ENCODE measurements around the gene FAM171A2.

- TF ChIP-seq, protein P1, sequence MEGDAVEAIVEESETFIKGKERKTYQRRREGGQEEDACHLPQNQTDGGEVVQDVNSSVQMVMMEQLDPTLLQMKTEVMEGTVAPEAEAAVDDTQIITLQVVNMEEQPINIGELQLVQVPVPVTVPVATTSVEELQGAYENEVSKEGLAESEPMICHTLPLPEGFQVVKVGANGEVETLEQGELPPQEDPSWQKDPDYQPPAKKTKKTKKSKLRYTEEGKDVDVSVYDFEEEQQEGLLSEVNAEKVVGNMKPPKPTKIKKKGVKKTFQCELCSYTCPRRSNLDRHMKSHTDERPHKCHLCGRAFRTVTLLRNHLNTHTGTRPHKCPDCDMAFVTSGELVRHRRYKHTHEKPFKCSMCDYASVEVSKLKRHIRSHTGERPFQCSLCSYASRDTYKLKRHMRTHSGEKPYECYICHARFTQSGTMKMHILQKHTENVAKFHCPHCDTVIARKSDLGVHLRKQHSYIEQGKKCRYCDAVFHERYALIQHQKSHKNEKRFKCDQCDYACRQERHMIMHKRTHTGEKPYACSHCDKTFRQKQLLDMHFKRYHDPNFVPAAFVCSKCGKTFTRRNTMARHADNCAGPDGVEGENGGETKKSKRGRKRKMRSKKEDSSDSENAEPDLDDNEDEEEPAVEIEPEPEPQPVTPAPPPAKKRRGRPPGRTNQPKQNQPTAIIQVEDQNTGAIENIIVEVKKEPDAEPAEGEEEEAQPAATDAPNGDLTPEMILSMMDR (IDR thresholded peaks at IDR 0.05) = no peak
- no peak for TF ChIP-seq SIN3A (IDR thresholded peaks at IDR 0.05; ENCODE audit: borderline replicate concordance, insufficient read depth, low read depth, low read length)
Measured at GRCh38 chr17:44314869-44315661, 48.6 kb downstream of the FAM171A2 start.
